DOHH2 (cell line): ENCODE data around the gene KRTAP4-12.

Experiments used
- H3F3A ChIP-seq: fragments of 200-600 bp; sonication (generic), shearing (Covaris generic); 2 replicates; pipeline ENCODE4 v1.6.0; 2016; ENCODE audit warnings: antibody characterized with exemption, mild to moderate bottlenecking; ENCODE audit not compliant: control insufficient read depth, insufficient read depth
- H3K27ac ChIP-seq: fragments of 200-600 bp; sonication (generic); 2 replicates; pipeline ENCODE4 v1.5.1; 2014; ENCODE audit warnings: low read depth, mild to moderate bottlenecking, low read length, moderate library complexity
- H3K27me3 ChIP-seq: fragments of 200-600 bp; sonication (generic); 2 replicates; pipeline ENCODE4 v1.6.1; 2014; ENCODE audit warnings: mild to moderate bottlenecking, low read length, mixed read lengths; ENCODE audit not compliant: control insufficient read depth
- H3K36me3 ChIP-seq: fragments of 200-600 bp; sonication (generic); 2 replicates; pipeline ENCODE4 v1.6.1; 2014; ENCODE audit warnings: mild to moderate bottlenecking, low read length, moderate library complexity, mixed read lengths; ENCODE audit not compliant: control insufficient read depth
- H3K4me1 ChIP-seq: fragments of 200-600 bp; sonication (generic); 2 replicates; pipeline ENCODE4 v1.6.1; 2014; ENCODE audit warnings: mild to moderate bottlenecking, low read length, mixed read lengths; ENCODE audit not compliant: control insufficient read depth
- H3K4me2 ChIP-seq: fragments of 200-600 bp; sonication (generic); 2 replicates; pipeline ENCODE4 v1.6.0; 2014; ENCODE audit warnings: mild to moderate bottlenecking, low read length, moderate library complexity
- H3K4me3 ChIP-seq: fragments of 200-600 bp; sonication (generic); 2 replicates; pipeline ENCODE4 v1.5.1; 2014; ENCODE audit warnings: mild to moderate bottlenecking, low read length, mixed read lengths
- H3K79me2 ChIP-seq: fragments of 200-600 bp; sonication (generic); 2 replicates; pipeline ENCODE4 v1.6.1; 2014; ENCODE audit warnings: mild to moderate bottlenecking, low read length, mixed read lengths; ENCODE audit not compliant: control insufficient read depth
- H3K9me2 ChIP-seq: fragments of 200-600 bp; sonication (generic); replicated peaks from 2 replicates; pipeline ENCODE4 v1.6.1; 2014; ENCODE audit warnings: mild to moderate bottlenecking, low read length, mixed read lengths; ENCODE audit not compliant: control insufficient read depth
- H3K9me3 ChIP-seq: fragments of 200-600 bp; sonication (generic); 2 replicates; pipeline ENCODE4 v1.6.1; 2014; ENCODE audit warnings: antibody characterized with exemption, low read length, mixed read lengths; ENCODE audit not compliant: control insufficient read depth, insufficient read depth
- H4K20me1 ChIP-seq: fragments of 200-600 bp; sonication (generic); 2 replicates; pipeline ENCODE4 v1.6.0; 2014; ENCODE audit warnings: low read depth, mild to moderate bottlenecking, antibody characterized with exemption, low read length, moderate library complexity; ENCODE audit not compliant: control insufficient read depth, insufficient read depth
- CTCF ChIP-seq: fragments of 200-600 bp; sonication (generic); IDR thresholded peaks from one replicate; pipeline ENCODE4 v1.5.1; 2014; ENCODE audit warnings: antibody characterized with exemption, mild to moderate bottlenecking, low read depth, low read length; ENCODE audit not compliant: poor library complexity, severe bottlenecking
- EZH2phosphoT487 ChIP-seq: fragments of 200-600 bp; sonication (generic); IDR thresholded peaks from 2 replicates; pipeline ENCODE4 v1.6.1; 2017; ENCODE audit warnings: borderline replicate concordance, mild to moderate bottlenecking, antibody characterized with exemption, low read length, moderate library complexity, mixed read lengths

Gene KRTAP4-12

GRCh38 chr17:41147531-41148204 is 23.7 kb upstream of the KRTAP4-12 start:
- H3K27ac ChIP-seq: no peak overlapping the region
- peaks cover 21% of the 10 kb centered on the region for H3K4me1 ChIP-seq
- H4K20me1 ChIP-seq: no peaks in the 10 kb centered on the region
- H3K9me2 ChIP-seq: no peaks in the 10 kb centered on the region
- H3F3A ChIP-seq: no peaks in the 10 kb centered on the region
- H3K4me2 ChIP-seq: no peak overlapping the region
- H3K79me2 ChIP-seq: no peaks in the 10 kb centered on the region
- H3K9me3 ChIP-seq: peaks cover 11% of the 10 kb centered on the region
- no peaks in the 10 kb centered on the region for H3K27me3 ChIP-seq
- no peak overlapping the region for H3K4me3 ChIP-seq
- TF ChIP-seq EZH2phosphoT487 (no peak), CTCF (no peak)
- H3K36me3 ChIP-seq: no peaks in the 10 kb centered on the region

DNA sequence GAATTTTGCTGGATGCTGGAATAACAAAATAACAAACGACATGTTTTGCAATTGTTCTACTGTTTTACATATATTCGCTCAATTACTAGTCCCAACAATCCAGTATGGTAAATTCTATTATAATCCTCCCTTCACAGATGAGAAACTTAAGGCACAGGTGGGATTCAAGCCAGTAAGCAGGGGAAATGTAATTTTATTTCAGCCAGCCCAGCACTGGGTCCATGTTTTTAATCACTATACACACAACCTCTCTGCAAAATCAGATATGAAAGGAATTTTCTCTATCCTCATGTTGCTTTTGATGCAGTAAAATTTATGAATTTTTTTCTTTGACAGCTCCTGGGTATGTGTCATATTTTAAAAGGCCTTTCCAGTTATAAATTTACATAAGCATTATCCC is 21.3 kb upstream of the KRTAP4-12 start:
- Histone ChIP-seq H3K79me2 (no peaks in the 10 kb centered on the region), H4K20me1 (no peaks in the 10 kb centered on the region), H3K9me3 (peaks cover 15% of the 10 kb centered on the region), H3K27me3 (no peaks in the 10 kb centered on the region), H3K36me3 (no peaks in the 10 kb centered on the region), H3K27ac (no peak overlapping the region), H3K4me1 (peaks cover 10% of the 10 kb centered on the region), H3F3A (no peaks in the 10 kb centered on the region), H3K9me2 (no peaks in the 10 kb centered on the region), H3K4me3 (no peak overlapping the region), H3K4me2 (no peak overlapping the region)
- TF ChIP-seq EZH2phosphoT487: no peak
- TF ChIP-seq CTCF: no peak

- Histone ChIP-seq H3K27ac (no peak overlapping the region), H3K4me3 (no peak overlapping the region), H3K9me3 (peaks cover 15% of the 10 kb centered on the region), H3K4me1 (peaks cover 5% of the 10 kb centered on the region), H3K4me2 (no peak overlapping the region), H3K9me2 (no peaks in the 10 kb centered on the region), H3F3A (no peaks in the 10 kb centered on the region), H3K79me2 (no peaks in the 10 kb centered on the region), H4K20me1 (no peaks in the 10 kb centered on the region), H3K27me3 (no peaks in the 10 kb centered on the region), H3K36me3 (no peaks in the 10 kb centered on the region)
- no peak for TF ChIP-seq EZH2phosphoT487
- TF ChIP-seq CTCF: no peak
Observed at GRCh38 chr17:41144846-41145245, 20.9 kb upstream of the KRTAP4-12 start.
